Mesodermal cell (in vitro differentiated cells): ENCODE measurements around the gene SHLD1.

Source experiments
- H3K27ac ChIP-seq: 2 replicates; pipeline ENCODE4 v1.7.0; 2013; ENCODE audit warnings: mild to moderate bottlenecking, low read depth, low read length, moderate library complexity; ENCODE audit not compliant: severe bottlenecking
- H3K36me3 ChIP-seq: 2 replicates; pipeline ENCODE4 v1.7.1; 2013; ENCODE audit warnings: mild to moderate bottlenecking, low read length, moderate library complexity; ENCODE audit not compliant: control insufficient read depth, insufficient read depth
- H3K4me1 ChIP-seq: one replicate; pipeline ENCODE4 v1.7.1; 2013; ENCODE audit warnings: mild to moderate bottlenecking, low read length; ENCODE audit not compliant: insufficient read depth, control insufficient read depth, poor library complexity, severe bottlenecking
- H3K4me3 ChIP-seq: 2 replicates; pipeline ENCODE4 v1.7.0; 2013; ENCODE audit warnings: low read length, control low read depth, mild to moderate bottlenecking; ENCODE audit not compliant: insufficient read depth, poor library complexity, severe bottlenecking; ENCODE audit errors: extremely low read depth
- H3K9me3 ChIP-seq: 2 replicates; pipeline ENCODE4 v1.7.1; 2013; ENCODE audit warnings: mild to moderate bottlenecking, low read length, moderate library complexity; ENCODE audit not compliant: control insufficient read depth
- WGBS, 2 experiments: methylation state at CpG; one replicate each; pipeline ENCODE4 v1.1.5; 2013; ENCODE audit warnings: missing lambda C conversion rate in 2 of 2; ENCODE audit not compliant: insufficient coverage in 2 of 2; 5-methylcytosine and 5-hydroxymethylcytosine counted together

The SHLD1 gene

DNA sequence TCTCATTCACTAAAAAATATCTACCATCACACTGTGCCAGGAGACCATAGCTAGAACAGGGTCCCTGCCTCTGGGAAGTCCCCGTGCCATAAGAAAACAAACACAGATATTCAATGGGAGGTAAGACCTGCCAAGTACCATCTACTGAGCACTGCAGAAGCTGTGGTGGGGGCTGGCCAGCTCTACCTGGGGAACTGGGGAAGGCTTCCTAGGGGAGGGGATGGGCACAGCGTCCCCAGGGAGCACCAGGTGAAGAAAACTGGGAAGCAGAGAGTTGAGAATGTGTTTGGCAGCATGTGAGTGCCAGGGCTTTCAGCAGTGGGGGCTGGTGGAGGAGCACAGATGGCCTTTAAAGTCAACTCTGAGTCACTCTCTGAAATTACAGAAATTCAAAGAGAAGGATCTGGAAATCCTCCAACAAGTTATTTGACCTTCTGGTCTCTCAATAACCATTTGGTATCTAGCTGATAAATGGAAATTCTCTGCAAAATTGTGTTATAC is 85.2 kb downstream of the SHLD1 start:
- Histone ChIP-seq H3K36me3 (no peaks in the 10 kb centered on the region), H3K4me1 (peaks cover 4% of the 10 kb centered on the region), H3K4me3 (no peak overlapping the region), H3K9me3 (no peaks in the 10 kb centered on the region), H3K27ac (peak overlapping the region; percentile 85)
- WGBS, 2 experiments, result 67 to 70% methylated on average over 1 to 2 of the region's 2 CpGs

DNA sequence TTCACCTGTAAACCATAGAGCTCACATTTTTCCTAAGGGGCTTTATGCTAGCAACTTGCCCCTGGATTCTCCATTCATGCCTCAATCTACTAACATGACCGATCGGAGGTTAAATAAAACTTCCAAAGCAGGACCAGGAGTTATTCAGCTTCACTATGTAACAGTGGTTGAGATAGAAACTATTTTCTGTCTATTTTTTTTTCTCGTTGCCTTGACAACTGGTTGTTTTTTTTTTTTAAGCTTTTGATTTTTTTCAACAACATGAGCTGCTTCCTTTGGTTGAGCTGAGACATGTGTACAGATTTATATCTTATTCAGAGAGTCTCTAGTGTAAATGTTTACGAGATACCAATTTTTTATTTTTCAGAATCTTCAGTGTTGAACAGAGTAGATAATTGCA is 85.7 kb downstream of the SHLD1 start:
- 100% methylated on average over 1 of the region's 4 CpGs; no CpG with 5 or more reads in 1 of the 2 experiments for WGBS, 2 experiments
- Histone ChIP-seq H3K9me3 (no peaks in the 10 kb centered on the region), H3K4me1 (peaks cover 4% of the 10 kb centered on the region), H3K36me3 (no peaks in the 10 kb centered on the region), H3K4me3 (no peak overlapping the region), H3K27ac (peak overlapping the region; percentile 85)

DNA sequence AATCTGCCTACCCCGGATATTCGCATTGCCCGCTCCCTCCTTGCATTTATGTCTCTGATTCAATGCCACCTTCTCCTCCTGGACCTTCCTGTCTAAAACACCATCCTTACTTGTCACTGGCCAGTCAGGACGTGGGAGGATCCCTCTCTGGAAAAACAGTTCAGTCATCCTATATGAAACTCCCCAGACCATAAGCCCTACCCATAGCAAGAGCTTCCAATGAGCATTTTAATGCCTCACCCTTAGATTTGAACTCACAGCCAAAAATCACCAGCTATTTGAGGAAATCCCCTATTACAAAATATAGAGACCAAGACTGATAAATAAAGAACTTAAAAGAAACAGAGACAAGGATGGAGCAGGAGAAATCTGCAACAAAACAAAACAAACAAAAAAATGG is 86.4 kb downstream of the SHLD1 start:
- Histone ChIP-seq H3K36me3 (no peaks in the 10 kb centered on the region), H3K4me3 (no peak overlapping the region), H3K27ac (no peak overlapping the region), H3K4me1 (peaks cover 4% of the 10 kb centered on the region), H3K9me3 (no peaks in the 10 kb centered on the region)
- 67 to 88% methylated on average over 1 to 4 of the region's 4 CpGs for WGBS, 2 experiments

DNA sequence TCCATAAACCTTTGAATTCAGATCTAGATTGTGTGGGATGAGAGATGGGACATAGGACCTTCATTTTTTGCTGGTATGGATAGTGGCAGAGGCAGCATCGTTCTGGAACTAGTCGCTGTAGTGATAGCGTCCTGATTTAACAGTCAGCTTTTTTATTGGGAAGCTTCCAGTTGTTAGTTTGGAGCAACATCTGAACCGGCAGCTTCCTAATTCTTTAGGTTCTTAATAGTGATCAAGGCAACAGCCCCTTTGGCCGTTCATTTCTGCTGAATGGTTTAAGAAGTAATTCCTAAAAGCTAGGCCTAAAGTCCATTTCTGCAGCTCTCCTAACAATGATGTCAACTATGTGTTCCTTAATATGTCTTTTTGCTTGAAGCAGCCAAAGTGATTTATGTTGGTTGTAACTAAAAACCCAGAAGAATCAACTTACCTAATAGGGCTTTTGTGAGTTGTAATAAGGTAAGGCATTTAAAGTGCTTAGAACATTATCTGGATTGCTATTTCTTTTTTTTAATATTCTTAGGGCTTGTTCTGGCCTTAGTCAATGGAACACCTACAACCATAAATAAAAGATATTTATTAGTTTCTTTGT is 90.3 kb downstream of the SHLD1 start:
- no peaks in the 10 kb centered on the region for H3K36me3 ChIP-seq
- peaks cover 8% of the 10 kb centered on the region for H3K4me1 ChIP-seq
- WGBS, 2 experiments, result 72 to 73% methylated on average over 4 to 5 of the region's 5 CpGs
- H3K27ac ChIP-seq, result no peak overlapping the region
- H3K4me3 ChIP-seq, result no peak overlapping the region
- H3K9me3 ChIP-seq, result no peaks in the 10 kb centered on the region

DNA sequence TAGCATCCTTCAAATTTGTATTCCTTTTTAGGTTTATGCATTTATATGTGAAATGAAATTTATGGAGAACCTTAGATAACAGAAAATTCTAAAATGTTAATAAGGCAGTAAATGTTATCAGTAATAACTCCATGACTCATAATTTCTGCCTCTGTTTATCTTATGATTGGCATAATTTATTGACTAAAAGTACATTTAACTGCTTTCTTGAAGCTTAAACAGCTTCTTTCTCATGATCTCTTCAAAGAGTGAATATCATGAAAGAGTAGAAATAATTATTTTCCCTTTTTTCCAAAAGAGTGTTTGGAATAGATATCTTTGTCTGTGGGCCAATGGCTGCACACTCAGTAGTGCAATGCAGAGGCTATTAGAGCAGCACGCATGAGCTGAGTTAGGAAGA is 91.3 kb downstream of the SHLD1 start:
- no peaks in the 10 kb centered on the region for H3K9me3 ChIP-seq
- peaks cover 5% of the 10 kb centered on the region for H3K4me1 ChIP-seq
- WGBS, 2 experiments, result no CpG with 5 or more reads among the region's 1 CpG
- no peak overlapping the region for H3K27ac ChIP-seq
- H3K36me3 ChIP-seq, result no peaks in the 10 kb centered on the region
- H3K4me3 ChIP-seq, result no peak overlapping the region

DNA sequence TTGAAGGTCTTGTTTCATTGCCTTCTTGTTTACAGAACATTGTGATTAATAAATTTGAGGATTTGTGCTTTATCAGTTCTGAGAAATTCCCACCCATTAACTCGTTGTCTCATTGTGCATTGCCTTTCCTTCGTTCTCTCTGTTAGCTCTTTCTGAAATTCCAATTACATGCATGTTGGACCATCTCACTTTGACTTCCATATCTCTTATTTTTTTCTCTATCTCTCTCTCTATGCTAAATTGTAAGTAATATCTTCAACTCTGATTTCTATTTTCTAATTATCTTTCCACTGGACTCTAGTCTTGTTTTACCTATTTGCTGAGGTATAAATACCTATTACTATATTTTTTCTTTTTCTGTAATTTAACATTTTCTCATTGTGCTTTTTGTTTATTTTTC is 92.3 kb downstream of the SHLD1 start:
- H3K27ac ChIP-seq, result no peak overlapping the region
- no peak overlapping the region for H3K4me3 ChIP-seq
- no peaks in the 10 kb centered on the region for H3K9me3 ChIP-seq
- H3K4me1 ChIP-seq, result peaks cover 5% of the 10 kb centered on the region
- H3K36me3 ChIP-seq, result no peaks in the 10 kb centered on the region
- 94% methylated on average over 2 of the region's 2 CpGs; no CpG with 5 or more reads in 1 of the 2 experiments for WGBS, 2 experiments

DNA sequence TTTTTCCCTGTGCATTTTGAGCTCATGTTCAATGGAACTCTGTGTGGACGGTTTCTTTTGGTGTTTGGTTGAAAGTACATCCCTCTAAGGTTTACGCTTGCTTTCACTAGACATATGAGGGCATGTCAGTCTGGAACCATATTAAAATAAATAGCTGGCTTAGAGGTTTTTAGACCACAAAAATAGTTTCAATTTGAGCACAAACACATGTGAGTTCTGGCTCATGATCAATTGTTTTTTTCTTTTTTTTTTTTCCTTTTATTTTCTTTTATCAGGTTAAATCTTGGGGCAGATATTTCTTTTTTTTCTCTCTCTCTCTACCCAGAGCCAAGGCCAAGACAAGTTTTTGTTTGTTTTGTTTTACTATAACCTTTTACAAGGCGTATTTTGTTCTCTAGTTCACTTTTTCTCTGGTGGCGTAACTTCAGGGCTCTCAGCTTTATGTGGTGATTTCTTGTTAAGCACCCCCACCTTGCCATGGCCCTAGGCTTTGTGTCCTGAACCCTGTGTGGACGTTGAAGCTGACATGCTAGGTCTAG is 92.9 kb downstream of the SHLD1 start:
- WGBS, 2 experiments, result 94 to 95% methylated on average over 2 to 3 of the region's 5 CpGs
- Histone ChIP-seq H3K9me3 (no peaks in the 10 kb centered on the region), H3K36me3 (no peaks in the 10 kb centered on the region), H3K4me3 (no peak overlapping the region), H3K4me1 (peaks cover 5% of the 10 kb centered on the region), H3K27ac (no peak overlapping the region)

DNA sequence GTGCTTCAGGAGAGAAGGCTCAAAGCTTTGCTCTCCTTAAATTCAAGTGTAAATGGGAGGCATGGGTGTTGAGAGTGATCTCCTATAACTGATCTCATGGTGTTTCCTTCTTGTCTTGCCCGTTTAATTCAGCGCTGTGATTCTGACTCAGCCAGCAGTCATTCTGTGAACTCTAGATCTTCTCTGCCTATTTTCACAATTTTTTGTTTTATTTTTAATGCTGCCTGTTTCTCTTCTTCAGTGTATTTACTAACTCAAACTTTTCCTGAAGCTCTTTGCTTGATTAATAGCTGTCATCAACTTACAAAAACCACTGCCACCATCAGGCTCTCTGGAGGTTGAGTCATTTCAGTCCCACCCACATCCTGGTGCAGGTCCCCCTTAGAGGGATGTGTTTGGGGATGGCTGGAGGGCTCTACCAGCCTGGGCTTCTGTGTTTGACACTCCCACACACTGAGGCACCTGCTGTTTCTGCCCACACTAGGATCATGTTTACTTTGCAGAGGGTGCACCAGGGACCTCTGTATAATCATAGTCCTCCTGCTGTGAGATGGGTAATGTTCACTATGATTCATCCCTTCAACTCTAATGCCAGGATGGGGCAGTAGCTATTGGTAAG is 94.0 kb downstream of the SHLD1 start:
- H3K4me1 ChIP-seq, result peaks cover 5% of the 10 kb centered on the region
- H3K27ac ChIP-seq, result no peak overlapping the region
- 83 to 100% methylated on average over 2 of the region's 2 CpGs for WGBS, 2 experiments
- H3K36me3 ChIP-seq, result no peaks in the 10 kb centered on the region
- no peak overlapping the region for H3K4me3 ChIP-seq
- no peaks in the 10 kb centered on the region for H3K9me3 ChIP-seq

DNA sequence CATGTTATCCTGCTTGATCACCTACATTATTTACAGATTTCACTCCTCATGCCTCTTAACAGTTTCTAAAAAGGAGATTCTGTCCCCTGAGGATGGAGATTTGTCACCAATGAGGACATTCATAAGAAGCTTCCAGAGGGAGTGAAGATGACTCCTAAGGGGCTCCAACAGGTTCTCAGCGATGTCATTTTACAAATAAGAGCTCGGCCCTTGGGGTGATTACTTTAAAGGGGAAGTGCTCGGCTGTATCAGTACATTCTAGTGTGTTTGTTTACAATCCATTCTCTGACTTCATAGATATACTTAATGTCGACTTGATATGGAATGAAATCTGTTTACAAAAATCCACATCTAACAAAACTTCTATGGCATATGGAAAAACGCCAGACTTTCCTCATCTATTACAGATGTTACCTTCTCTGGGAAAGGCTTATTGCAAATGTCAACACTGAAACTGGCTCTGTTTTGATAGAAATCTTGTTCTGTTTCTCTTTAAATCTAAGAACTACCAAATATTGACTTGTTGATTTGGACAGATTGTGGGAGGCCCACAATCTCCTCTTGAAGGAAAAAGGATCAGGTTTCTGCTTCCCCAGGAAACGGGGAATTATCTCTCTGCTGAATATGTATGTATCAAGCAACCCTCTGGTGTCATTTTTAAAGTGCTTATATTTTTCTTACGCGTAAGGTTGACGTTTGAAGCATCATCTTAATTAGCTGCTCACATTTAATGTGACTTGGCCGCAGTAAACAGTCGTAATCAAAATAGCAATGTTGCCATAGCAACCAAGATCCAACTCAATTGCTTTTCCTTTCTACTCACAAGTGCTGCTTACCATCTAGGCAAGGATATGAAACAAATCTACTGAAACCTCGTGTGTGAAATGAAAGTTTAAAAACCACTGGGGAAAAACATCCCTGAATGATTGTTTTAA is 95.7 kb downstream of the SHLD1 start:
- WGBS, 2 experiments, result 82 to 94% methylated on average over 8 to 9 of the region's 12 CpGs
- H3K4me1 ChIP-seq, result peaks cover 5% of the 10 kb centered on the region
- H3K27ac ChIP-seq, result peak overlapping the region; percentile 68
- H3K36me3 ChIP-seq, result no peaks in the 10 kb centered on the region
- no peak overlapping the region for H3K4me3 ChIP-seq
- H3K9me3 ChIP-seq, result no peaks in the 10 kb centered on the region

DNA sequence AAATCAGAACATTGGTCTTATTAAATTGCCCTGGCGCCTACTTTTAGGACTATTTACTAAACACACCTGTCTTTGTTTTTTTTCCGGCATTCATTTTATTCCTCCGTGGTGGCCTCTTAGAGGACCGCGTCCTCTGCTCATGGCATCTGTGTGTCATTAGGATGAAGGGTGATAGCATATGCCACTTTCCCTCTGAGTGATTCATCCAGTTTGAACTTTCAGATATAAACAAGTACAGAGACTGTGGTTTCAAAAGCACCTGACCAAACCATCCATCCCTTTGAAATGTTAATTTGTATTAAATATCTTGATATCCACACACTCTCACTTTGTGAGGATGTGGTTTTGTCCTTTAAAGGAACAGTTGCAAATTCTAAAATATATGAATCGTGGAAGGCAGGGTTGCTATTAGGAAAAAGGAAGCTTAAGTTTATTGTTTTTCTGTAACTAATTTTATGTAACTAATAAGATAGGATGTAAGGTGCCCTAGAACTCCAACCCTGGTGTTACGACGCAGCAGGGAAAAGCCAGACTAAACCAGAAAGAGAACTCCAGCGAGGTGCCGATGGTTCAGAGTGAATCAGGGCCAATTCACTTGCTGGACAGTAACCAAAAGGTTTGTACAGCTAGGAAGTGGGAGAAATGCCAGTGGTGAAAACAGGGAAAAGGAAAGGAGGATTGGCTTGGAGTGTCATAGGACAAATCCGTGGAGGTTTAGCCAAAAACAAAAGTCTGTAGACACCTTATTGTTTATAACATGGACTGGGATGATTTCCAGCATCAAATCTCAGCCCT is 98.7 kb downstream of the SHLD1 start:
- no peaks in the 10 kb centered on the region for H3K9me3 ChIP-seq
- H3K4me3 ChIP-seq, result no peak overlapping the region
- H3K4me1 ChIP-seq, result peaks cover 4% of the 10 kb centered on the region
- WGBS, 2 experiments, result 92 to 94% methylated on average over 7 to 8 of the region's 11 CpGs
- H3K27ac ChIP-seq, result no peak overlapping the region
- H3K36me3 ChIP-seq, result no peaks in the 10 kb centered on the region
